Activated CD8-positive, alpha-beta memory T cell treated with anti-CD3 and anti-CD28 coated beads, Interleukin-2, amount 50 U/mL, for 48 hours (primary cell): ENCODE results near the gene ASGR2.
"Not testable (repeated sequence)": the region's sequence is repeated elsewhere in the genome, so short reads cannot be mapped to it uniquely, and the experiment has no call there.

Experiments
- DNase-seq: peaks from one replicate; pipeline ENCODE4 v3.0.0-alpha.2; 2020

The ASGR2 gene

GRCh38 chr17:7114241-7114874, at the start of gene ASGR2:
Gene ASGR2, minus strand, starts transcription at chr17:7114822. Its CDS starts 582 bp downstream, at chr17:7114240.
- no peak for DNase-seq

- not testable (repeated sequence) for DNase-seq
Measured at GRCh38 chr17:7159571-7159970, 44.9 kb upstream of the ASGR2 start.

- DNase-seq: not testable (repeated sequence)
Measured at GRCh38 chr17:7158424-7158823, 43.8 kb upstream of the ASGR2 start.

- DNase-seq: no peak
Measured at GRCh38 chr17:7156342-7156940, 41.8 kb upstream of the ASGR2 start.

GRCh38 chr17:7147772-7148171, 33.1 kb upstream of the ASGR2 start:
- DNase-seq: no peak

GRCh38 chr17:7146115-7146514, 31.5 kb upstream of the ASGR2 start:
- no peak for DNase-seq

GRCh38 chr17:7144213-7144612, 29.6 kb upstream of the ASGR2 start:
- DNase-seq: no peak

GRCh38 chr17:7141824-7142223, 27.2 kb upstream of the ASGR2 start:
- DNase-seq: no peak

GRCh38 chr17:7139400-7139799, 24.8 kb upstream of the ASGR2 start:
- no peak for DNase-seq

GRCh38 chr17:7138800-7139381, 24.3 kb upstream of the ASGR2 start:
- DNase-seq: no peak

GRCh38 chr17:7137171-7137943, 22.7 kb upstream of the ASGR2 start:
- DNase-seq: no peak

GRCh38 chr17:7136266-7136877, 21.8 kb upstream of the ASGR2 start:
- DNase-seq: peak; percentile 90

- no peak for DNase-seq
Measured at GRCh38 chr17:7133916-7134315, 19.3 kb upstream of the ASGR2 start.

- peak; percentile 67 for DNase-seq
Measured at GRCh38 chr17:7133424-7133823, 18.8 kb upstream of the ASGR2 start.

- DNase-seq: no peak
Measured at GRCh38 chr17:7132511-7133094, 18.0 kb upstream of the ASGR2 start.

GRCh38 chr17:7131423-7131791, 16.8 kb upstream of the ASGR2 start:
- no peak for DNase-seq

- no peak for DNase-seq
Measured at GRCh38 chr17:7130621-7131422, 16.2 kb upstream of the ASGR2 start.

GRCh38 chr17:7129311-7129710, 14.7 kb upstream of the ASGR2 start:
- no peak for DNase-seq

GRCh38 chr17:7128160-7128559, 13.5 kb upstream of the ASGR2 start:
- DNase-seq: no peak

GRCh38 chr17:7127501-7127900, 12.9 kb upstream of the ASGR2 start:
- not testable (repeated sequence) for DNase-seq

- DNase-seq: not testable (repeated sequence)
Measured at GRCh38 chr17:7126386-7126785, 11.8 kb upstream of the ASGR2 start.

GRCh38 chr17:7124923-7125322, 10.3 kb upstream of the ASGR2 start:
- DNase-seq: no peak
